ENCODE data around the gene SV2B.

DNA sequence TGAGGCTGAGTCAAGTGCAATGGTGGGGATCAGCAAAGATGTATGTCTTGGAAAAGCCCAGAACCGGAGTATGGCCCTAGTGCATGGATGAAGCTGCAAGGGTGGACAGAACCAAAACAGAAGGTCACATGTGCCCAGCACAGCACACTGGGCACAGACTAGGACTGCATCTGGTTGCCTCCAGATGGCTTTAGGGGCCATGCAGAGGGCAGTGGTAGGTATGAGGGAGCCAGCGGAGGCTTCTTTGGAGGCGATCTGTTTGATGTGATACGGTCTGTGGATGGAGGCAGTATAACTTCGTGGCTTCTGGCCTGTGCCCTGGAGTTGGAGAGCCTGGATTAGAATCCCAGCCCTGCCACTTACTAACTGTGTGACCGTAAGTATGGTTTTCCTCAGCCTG is 29.4 kb downstream of the SV2B start:
- TF ChIP-seq, protein P1, sequence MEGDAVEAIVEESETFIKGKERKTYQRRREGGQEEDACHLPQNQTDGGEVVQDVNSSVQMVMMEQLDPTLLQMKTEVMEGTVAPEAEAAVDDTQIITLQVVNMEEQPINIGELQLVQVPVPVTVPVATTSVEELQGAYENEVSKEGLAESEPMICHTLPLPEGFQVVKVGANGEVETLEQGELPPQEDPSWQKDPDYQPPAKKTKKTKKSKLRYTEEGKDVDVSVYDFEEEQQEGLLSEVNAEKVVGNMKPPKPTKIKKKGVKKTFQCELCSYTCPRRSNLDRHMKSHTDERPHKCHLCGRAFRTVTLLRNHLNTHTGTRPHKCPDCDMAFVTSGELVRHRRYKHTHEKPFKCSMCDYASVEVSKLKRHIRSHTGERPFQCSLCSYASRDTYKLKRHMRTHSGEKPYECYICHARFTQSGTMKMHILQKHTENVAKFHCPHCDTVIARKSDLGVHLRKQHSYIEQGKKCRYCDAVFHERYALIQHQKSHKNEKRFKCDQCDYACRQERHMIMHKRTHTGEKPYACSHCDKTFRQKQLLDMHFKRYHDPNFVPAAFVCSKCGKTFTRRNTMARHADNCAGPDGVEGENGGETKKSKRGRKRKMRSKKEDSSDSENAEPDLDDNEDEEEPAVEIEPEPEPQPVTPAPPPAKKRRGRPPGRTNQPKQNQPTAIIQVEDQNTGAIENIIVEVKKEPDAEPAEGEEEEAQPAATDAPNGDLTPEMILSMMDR (IDR thresholded peaks at IDR 0.05 in 2 of 3, conservative IDR thresholded peaks at IDR 0.05 in 1 of 3; ENCODE audit: borderline replicate concordance in 1 of 3, insufficient read depth in 1 of 3, low read depth in 2 of 3, low read length in 2 of 3) = no peak
- TF ChIP-seq, protein P2, sequence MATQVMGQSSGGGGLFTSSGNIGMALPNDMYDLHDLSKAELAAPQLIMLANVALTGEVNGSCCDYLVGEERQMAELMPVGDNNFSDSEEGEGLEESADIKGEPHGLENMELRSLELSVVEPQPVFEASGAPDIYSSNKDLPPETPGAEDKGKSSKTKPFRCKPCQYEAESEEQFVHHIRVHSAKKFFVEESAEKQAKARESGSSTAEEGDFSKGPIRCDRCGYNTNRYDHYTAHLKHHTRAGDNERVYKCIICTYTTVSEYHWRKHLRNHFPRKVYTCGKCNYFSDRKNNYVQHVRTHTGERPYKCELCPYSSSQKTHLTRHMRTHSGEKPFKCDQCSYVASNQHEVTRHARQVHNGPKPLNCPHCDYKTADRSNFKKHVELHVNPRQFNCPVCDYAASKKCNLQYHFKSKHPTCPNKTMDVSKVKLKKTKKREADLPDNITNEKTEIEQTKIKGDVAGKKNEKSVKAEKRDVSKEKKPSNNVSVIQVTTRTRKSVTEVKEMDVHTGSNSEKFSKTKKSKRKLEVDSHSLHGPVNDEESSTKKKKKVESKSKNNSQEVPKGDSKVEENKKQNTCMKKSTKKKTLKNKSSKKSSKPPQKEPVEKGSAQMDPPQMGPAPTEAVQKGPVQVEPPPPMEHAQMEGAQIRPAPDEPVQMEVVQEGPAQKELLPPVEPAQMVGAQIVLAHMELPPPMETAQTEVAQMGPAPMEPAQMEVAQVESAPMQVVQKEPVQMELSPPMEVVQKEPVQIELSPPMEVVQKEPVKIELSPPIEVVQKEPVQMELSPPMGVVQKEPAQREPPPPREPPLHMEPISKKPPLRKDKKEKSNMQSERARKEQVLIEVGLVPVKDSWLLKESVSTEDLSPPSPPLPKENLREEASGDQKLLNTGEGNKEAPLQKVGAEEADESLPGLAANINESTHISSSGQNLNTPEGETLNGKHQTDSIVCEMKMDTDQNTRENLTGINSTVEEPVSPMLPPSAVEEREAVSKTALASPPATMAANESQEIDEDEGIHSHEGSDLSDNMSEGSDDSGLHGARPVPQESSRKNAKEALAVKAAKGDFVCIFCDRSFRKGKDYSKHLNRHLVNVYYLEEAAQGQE (IDR thresholded peaks at IDR 0.05; ENCODE audit: low read depth) = no peak
- TF ChIP-seq, protein P3, sequence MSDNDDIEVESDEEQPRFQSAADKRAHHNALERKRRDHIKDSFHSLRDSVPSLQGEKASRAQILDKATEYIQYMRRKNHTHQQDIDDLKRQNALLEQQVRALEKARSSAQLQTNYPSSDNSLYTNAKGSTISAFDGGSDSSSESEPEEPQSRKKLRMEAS (IDR thresholded peaks at IDR 0.05) = no peak
- TF ChIP-seq SRF (IDR thresholded peaks at IDR 0.05; ENCODE audit: low read depth) (no peak), ZNF274 (IDR thresholded peaks at IDR 0.05; ENCODE audit: low read depth, low read length) (no peak), POLR2AphosphoS5 (IDR thresholded peaks at IDR 0.05; ENCODE audit: low read depth, low read length) (no peak)
